Spleen (tissue), 7 donors: ENCODE measurements around the gene ZNF135.

Experiments used
- CTCF ChIP-seq, 11 experiments: fragments of 200-600 bp in 7 of 11; fragments of 450-650 bp in 4 of 11; sonication (generic) in 4 of 11; IDR thresholded peaks in 8 of 11; conservative IDR thresholded peaks in 3 of 11; 1 replicate in 7 of 11; 2 replicates in 4 of 11; pipeline versions ENCODE4 v1.4.0 to v1.8.0; 2016 to 2021; ENCODE audit warnings: antibody characterized with exemption in 11 of 11, inconsistent platforms in 4 of 11, mild to moderate bottlenecking in 1 of 11
- POLR2A ChIP-seq, 3 donors: fragments of 450-650 bp; IDR thresholded peaks; one replicate each; pipeline ENCODE4 v1.5.1; 2017; ENCODE audit warnings: antibody characterized with exemption in 3 of 3, mild to moderate bottlenecking in 1 of 3
- POLR2AphosphoS5 ChIP-seq, 3 donors: sonication (generic); formaldehyde crosslinking; IDR thresholded peaks; one replicate each; pipeline ENCODE4 v1.5.1; 2017; ENCODE audit warnings: antibody characterized with exemption in 3 of 3
- donor health status: DM: no; HTN: no; CAD: no; lungs with moderate emphysema.
- donor health status: DM: no; HTN: no; CAD: no.
- donor health status: DM: no; HTN: no; CAD: no.

- TF ChIP-seq POLR2A (IDR thresholded peaks at IDR 0.05), result no peak
- TF ChIP-seq CTCF (IDR thresholded peaks at IDR 0.05 in 8 of 11, conservative IDR thresholded peaks at IDR 0.05 in 3 of 11), result no peak
- TF ChIP-seq POLR2AphosphoS5 (IDR thresholded peaks at IDR 0.05), result no peak
These were observed 16.4 kb upstream of the ZNF135 start for GRCh38 chr19:58042495-58043340.
